GM12892 (cell line): ENCODE results near the gene CXCR5.

Experiments used
- POLR2A ChIP-seq: IDR thresholded peaks from 2 replicates; pipeline ENCODE4 v1.6.1; 2011; ENCODE audit warnings: low read depth, low read length, control low read depth
- POLR2AphosphoS5 ChIP-seq: IDR thresholded peaks from 2 replicates; pipeline ENCODE4 v1.6.1; 2011; ENCODE audit warnings: low read depth, low read length, control low read depth

GRCh38 chr11:118901494-118902335 is 18.0 kb downstream of the CXCR5 start:
- TF ChIP-seq POLR2A = no peak
- no peak for TF ChIP-seq POLR2AphosphoS5
